GM23248 (cell line): ENCODE data around the gene ZNF148.

Experiments used
- EZH2 ChIP-seq: fragments of 200-600 bp; sonication (generic); IDR thresholded peaks from 2 replicates; pipeline ENCODE4 v1.6.1; 2018; ENCODE audit warnings: antibody characterized with exemption, mild to moderate bottlenecking; ENCODE audit not compliant: insufficient read depth, poor library complexity, severe bottlenecking
- EZH2phosphoT487 ChIP-seq: fragments of 200-600 bp; sonication (generic); IDR thresholded peaks from 2 replicates; pipeline ENCODE4 v1.6.1; 2018; ENCODE audit warnings: antibody characterized with exemption, moderate library complexity, mild to moderate bottlenecking, low read depth; ENCODE audit not compliant: insufficient read depth

DNA sequence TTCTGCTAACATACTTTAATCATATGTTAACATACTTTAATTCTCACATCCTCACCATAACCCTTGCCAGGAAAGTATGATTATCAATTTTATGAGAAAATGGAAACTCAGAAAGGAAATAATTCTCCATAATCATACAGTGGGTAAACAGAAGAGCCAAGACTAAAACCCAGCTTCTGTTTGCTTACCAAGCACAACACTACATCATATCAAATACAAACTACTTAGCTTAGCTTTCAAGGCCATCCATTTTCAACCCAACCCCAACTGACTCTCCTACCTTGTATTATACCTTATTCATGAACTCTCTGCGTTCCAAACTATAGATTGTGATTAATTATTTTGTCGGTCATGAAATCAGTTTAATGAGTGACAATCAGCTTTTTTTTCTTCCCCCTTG lies 9.0 kb downstream of the ZNF148 start:
- no peak for TF ChIP-seq EZH2phosphoT487
- no peak for TF ChIP-seq EZH2
